HepG2 (cell line): ENCODE results near the gene C9orf78. TPM values are rescaled to one million over a fixed set of nuclear protein-coding genes. Genes with fewer than 3 reads are reported as not detected.

Source experiments
- BORCS8-MEF2B ChIP-seq: sonication (generic); formaldehyde crosslinking; IDR thresholded peaks from 2 replicates; pipeline ENCODE4 v1.8.0; 2022; ENCODE audit warnings: mild to moderate bottlenecking, missing genetic modification reagents
- BRCA1 ChIP-seq: sonication (generic); formaldehyde crosslinking; IDR thresholded peaks from 2 replicates; pipeline ENCODE4 v1.4.0; 2020; ENCODE audit warnings: missing genetic modification reagents
- DPF2 ChIP-seq: sonication (generic); formaldehyde crosslinking; IDR thresholded peaks from 2 replicates; pipeline ENCODE4 v1.4.0; 2020; ENCODE audit warnings: mild to moderate bottlenecking, low read depth, missing genetic modification reagents, borderline replicate concordance
- JARID2 ChIP-seq: sonication (generic); formaldehyde crosslinking; IDR thresholded peaks from 2 replicates; pipeline ENCODE4 v1.8.1; 2023; ENCODE audit warnings: missing genetic modification reagents, inconsistent platforms; ENCODE audit not compliant: insufficient replicate concordance
- MAZ ChIP-seq, 2 experiments: sonication (generic) in 1 of 2; formaldehyde crosslinking in 1 of 2; IDR thresholded peaks; 2 replicates each; pipeline versions ENCODE4 v1.5.0 to v1.6.1; 2012 to 2020; ENCODE audit warnings: low read depth in 2 of 2, mild to moderate bottlenecking in 2 of 2, borderline replicate concordance in 1 of 2, improper control_type of control experiment in 1 of 2, low read length in 1 of 2, missing genetic modification reagents in 1 of 2, moderate library complexity in 1 of 2
- MTA3 ChIP-seq: sonication (generic); formaldehyde crosslinking; IDR thresholded peaks from 2 replicates; pipeline ENCODE4 v1.4.0; 2020; ENCODE audit warnings: missing genetic modification reagents
- SMAD1 ChIP-seq: sonication (generic); formaldehyde crosslinking; IDR thresholded peaks from 2 replicates; pipeline ENCODE4 v1.4.0; 2020; ENCODE audit warnings: missing genetic modification reagents, low read depth, mild to moderate bottlenecking, borderline replicate concordance
- ZFX ChIP-seq: sonication (generic); formaldehyde crosslinking; IDR thresholded peaks from 2 replicates; pipeline ENCODE4 v1.4.0; 2020; ENCODE audit warnings: mild to moderate bottlenecking, low read depth, missing genetic modification reagents, moderate library complexity
- ZNF136 ChIP-seq: sonication (generic); formaldehyde crosslinking; IDR thresholded peaks from 2 replicates; pipeline ENCODE4 v1.8.1; 2022; ENCODE audit warnings: low read depth, mild to moderate bottlenecking, moderate library complexity, missing genetic modification reagents
- ZNF432 ChIP-seq: sonication (generic); formaldehyde crosslinking; IDR thresholded peaks from 2 replicates; pipeline ENCODE4 v1.5.0; 2020; ENCODE audit warnings: missing genetic modification reagents, mild to moderate bottlenecking, borderline replicate concordance
- ZNF496 ChIP-seq: sonication (generic); formaldehyde crosslinking; IDR thresholded peaks from 2 replicates; pipeline ENCODE4 v1.8.1; 2023; ENCODE audit warnings: mild to moderate bottlenecking, moderate library complexity, missing genetic modification reagents; ENCODE audit not compliant: insufficient replicate concordance
- ZNF547 ChIP-seq: sonication (generic); formaldehyde crosslinking; IDR thresholded peaks from 2 replicates; pipeline ENCODE4 v1.5.1; 2020; ENCODE audit warnings: mild to moderate bottlenecking, missing genetic modification reagents
- ZNF709 ChIP-seq: sonication (generic); formaldehyde crosslinking; IDR thresholded peaks from 2 replicates; pipeline ENCODE4 v1.5.0; 2020; ENCODE audit warnings: mild to moderate bottlenecking, missing genetic modification reagents
- ZNF782 ChIP-seq: sonication (generic); formaldehyde crosslinking; IDR thresholded peaks from 2 replicates; pipeline ENCODE4 v1.4.0; 2020; ENCODE audit warnings: missing genetic modification reagents, mild to moderate bottlenecking, borderline replicate concordance
- ZSCAN30 ChIP-seq: sonication (generic); formaldehyde crosslinking; IDR thresholded peaks from 2 replicates; pipeline ENCODE4 v1.5.0; 2020; ENCODE audit warnings: mild to moderate bottlenecking, missing genetic modification reagents
- ZSCAN31 ChIP-seq: sonication (generic); formaldehyde crosslinking; IDR thresholded peaks from 2 replicates; pipeline ENCODE4 v1.5.0; 2020; ENCODE audit warnings: low read depth, mild to moderate bottlenecking, missing genetic modification reagents
- polyA plus RNA-seq, 8 experiments: library from polyadenylated mRNA; depleted of rRNA in 3 of 8; stranded (reverse) in 7 of 8; unstranded in 1 of 8; fragments of >200 nt; fragmentation: Illumina TruSeq in 4 of 8; extraction: Trizol in 4 of 8; gene quantifications; 2 replicates each; pipeline versions ENCODE4 v1.2.1 to v1.2.3, GENCODE V29; 2011 to 2016; ENCODE audit warnings: low read depth in 4 of 8, missing spikeins in 1 of 8, mixed read lengths in 1 of 8; ENCODE audit not compliant: insufficient read depth in 1 of 8
- total RNA-seq, 5 experiments: library from RNA; depleted of rRNA; stranded (reverse); fragments of >200 nt; fragmentation: Illumina TruSeq; extraction: Trizol; gene quantifications; 2 replicates each; pipeline ENCODE4 v1.2.3, GENCODE V29; 2016; ENCODE audit warnings: low read depth in 1 of 5
- TF ChIP-seq, protein P1 (sequence below): sonication (generic); formaldehyde crosslinking; IDR thresholded peaks from 2 replicates; pipeline ENCODE4 v1.4.0; 2020; ENCODE audit warnings: missing genetic modification reagents, mild to moderate bottlenecking, borderline replicate concordance
- TF ChIP-seq, protein P2 (sequence below): sonication (generic); formaldehyde crosslinking; IDR thresholded peaks from 2 replicates; pipeline ENCODE4 v1.5.0; 2020; ENCODE audit warnings: missing genetic modification reagents, mild to moderate bottlenecking, borderline replicate concordance
- TF ChIP-seq, protein P3 (sequence below): fragments of 450-650 bp; IDR thresholded peaks from 2 replicates; pipeline ENCODE4 v1.6.1; 2017
- TF ChIP-seq, protein P4 (sequence below): sonication (generic); formaldehyde crosslinking; IDR thresholded peaks from 2 replicates; pipeline ENCODE4 v1.4.0; 2020; ENCODE audit warnings: missing genetic modification reagents
- TF ChIP-seq, protein P5 (sequence below): sonication (generic); formaldehyde crosslinking; IDR thresholded peaks from 2 replicates; pipeline ENCODE4 v1.8.0; 2023; ENCODE audit warnings: mild to moderate bottlenecking, missing genetic modification reagents

Gene C9orf78
- total and polyA plus RNA-seq, 2 of the 13 experiments (the other 11 are each of a cell fraction or from before 2014, with no cell fraction given) = 18.4 to 35.5 TPM

DNA sequence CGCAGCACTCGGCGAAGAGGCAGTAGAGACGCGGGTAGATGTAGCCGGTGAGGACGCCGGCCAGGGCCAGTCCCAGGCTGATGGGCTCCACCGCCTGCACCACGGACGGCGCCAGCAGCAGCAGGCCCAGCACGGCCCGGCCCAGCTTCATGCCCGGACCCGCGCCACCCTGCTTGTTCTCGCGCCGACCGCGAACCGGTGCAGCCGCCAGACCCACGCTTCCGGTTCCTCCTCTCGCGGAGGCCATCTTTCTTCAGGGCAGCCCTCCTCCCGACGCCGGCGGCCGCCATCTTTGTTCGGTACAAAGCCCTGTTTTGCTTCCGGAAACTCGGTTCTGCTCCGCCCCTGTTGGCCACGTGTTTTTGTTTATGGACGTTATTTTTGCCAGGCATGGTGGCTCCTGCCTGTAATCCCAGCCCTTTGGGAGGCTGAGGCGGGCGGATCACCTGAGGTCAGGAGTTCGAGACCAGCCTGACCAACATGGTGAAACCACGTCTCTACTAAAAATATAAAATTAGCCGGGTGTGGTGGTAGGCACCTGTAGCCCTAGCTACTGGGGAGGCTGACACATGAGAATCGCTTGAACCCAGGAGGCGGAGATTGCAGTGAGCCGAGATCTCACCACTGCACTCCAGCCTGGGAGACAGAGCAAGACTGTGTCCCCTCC is 11.0 kb downstream of the C9orf78 start, which contains the start of gene TOR1A (continued):
- TF ChIP-seq ZSCAN31 (CRISPR knock-in tag) (peak; percentile 92), ZNF709 (peak; percentile 86; the same call in 1 of the 2 replicates), ZNF547 (CRISPR knock-in tag) (no peak; the same call in 1 of the 2 replicates), ZSCAN30 (no peak), ZNF432 (CRISPR knock-in tag) (no peak), BRCA1 (CRISPR knock-in tag) (no peak; the same call in 1 of the 2 replicates), MTA3 (no peak), ZNF496 (CRISPR knock-in tag) (no peak), MAZ (IDR thresholded peaks at IDR 0.05; ENCODE audit: borderline replicate concordance, low read depth, low read length) (no peak), MAZ (CRISPR knock-in tag; IDR thresholded peaks at IDR 0.05; ENCODE audit: low read depth) (peak; percentile 74), ZFX (CRISPR knock-in tag) (peak; percentile 96), SMAD1 (CRISPR knock-in tag) (peak; percentile 45; the same call in 1 of the 2 replicates), ZNF782 (peak; percentile 70; the same call in 1 of the 2 replicates), ZNF136 (0 out of 2 replicates have a peak, but pooled peaks have one; percentile 38), JARID2 (peak; percentile 74), DPF2 (CRISPR knock-in tag) (no peak), BORCS8-MEF2B (CRISPR knock-in tag) (peak; percentile 89)
- TF ChIP-seq, protein P1, sequence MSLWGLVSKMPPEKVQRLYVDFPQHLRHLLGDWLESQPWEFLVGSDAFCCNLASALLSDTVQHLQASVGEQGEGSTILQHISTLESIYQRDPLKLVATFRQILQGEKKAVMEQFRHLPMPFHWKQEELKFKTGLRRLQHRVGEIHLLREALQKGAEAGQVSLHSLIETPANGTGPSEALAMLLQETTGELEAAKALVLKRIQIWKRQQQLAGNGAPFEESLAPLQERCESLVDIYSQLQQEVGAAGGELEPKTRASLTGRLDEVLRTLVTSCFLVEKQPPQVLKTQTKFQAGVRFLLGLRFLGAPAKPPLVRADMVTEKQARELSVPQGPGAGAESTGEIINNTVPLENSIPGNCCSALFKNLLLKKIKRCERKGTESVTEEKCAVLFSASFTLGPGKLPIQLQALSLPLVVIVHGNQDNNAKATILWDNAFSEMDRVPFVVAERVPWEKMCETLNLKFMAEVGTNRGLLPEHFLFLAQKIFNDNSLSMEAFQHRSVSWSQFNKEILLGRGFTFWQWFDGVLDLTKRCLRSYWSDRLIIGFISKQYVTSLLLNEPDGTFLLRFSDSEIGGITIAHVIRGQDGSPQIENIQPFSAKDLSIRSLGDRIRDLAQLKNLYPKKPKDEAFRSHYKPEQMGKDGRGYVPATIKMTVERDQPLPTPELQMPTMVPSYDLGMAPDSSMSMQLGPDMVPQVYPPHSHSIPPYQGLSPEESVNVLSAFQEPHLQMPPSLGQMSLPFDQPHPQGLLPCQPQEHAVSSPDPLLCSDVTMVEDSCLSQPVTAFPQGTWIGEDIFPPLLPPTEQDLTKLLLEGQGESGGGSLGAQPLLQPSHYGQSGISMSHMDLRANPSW (CRISPR knock-in tag) = no peak
- TF ChIP-seq, protein P2, sequence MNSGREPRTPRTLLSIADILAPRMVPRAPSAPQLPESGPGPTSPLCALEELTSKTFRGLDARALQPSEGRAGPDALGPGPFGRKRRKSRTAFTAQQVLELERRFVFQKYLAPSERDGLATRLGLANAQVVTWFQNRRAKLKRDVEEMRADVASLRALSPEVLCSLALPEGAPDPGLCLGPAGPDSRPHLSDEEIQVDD (CRISPR knock-in tag) = 0 out of 2 replicates have a peak, but pooled peaks have one; percentile 32
- TF ChIP-seq, protein P3, sequence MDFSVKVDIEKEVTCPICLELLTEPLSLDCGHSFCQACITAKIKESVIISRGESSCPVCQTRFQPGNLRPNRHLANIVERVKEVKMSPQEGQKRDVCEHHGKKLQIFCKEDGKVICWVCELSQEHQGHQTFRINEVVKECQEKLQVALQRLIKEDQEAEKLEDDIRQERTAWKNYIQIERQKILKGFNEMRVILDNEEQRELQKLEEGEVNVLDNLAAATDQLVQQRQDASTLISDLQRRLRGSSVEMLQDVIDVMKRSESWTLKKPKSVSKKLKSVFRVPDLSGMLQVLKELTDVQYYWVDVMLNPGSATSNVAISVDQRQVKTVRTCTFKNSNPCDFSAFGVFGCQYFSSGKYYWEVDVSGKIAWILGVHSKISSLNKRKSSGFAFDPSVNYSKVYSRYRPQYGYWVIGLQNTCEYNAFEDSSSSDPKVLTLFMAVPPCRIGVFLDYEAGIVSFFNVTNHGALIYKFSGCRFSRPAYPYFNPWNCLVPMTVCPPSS = no peak
- TF ChIP-seq, protein P4, sequence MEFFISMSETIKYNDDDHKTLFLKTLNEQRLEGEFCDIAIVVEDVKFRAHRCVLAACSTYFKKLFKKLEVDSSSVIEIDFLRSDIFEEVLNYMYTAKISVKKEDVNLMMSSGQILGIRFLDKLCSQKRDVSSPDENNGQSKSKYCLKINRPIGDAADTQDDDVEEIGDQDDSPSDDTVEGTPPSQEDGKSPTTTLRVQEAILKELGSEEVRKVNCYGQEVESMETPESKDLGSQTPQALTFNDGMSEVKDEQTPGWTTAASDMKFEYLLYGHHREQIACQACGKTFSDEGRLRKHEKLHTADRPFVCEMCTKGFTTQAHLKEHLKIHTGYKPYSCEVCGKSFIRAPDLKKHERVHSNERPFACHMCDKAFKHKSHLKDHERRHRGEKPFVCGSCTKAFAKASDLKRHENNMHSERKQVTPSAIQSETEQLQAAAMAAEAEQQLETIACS (CRISPR knock-in tag) = peak; percentile 37; the same call in 1 of the 2 replicates
- TF ChIP-seq, protein P5, sequence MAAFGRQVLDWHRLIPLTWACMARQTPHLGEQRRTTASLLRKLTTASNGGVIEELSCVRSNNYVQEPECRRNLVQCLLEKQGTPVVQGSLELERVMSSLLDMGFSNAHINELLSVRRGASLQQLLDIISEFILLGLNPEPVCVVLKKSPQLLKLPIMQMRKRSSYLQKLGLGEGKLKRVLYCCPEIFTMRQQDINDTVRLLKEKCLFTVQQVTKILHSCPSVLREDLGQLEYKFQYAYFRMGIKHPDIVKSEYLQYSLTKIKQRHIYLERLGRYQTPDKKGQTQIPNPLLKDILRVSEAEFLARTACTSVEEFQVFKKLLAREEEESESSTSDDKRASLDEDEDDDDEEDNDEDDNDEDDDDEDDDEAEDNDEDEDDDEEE (CRISPR knock-in tag) = peak; percentile 65; the same call in 1 of the 2 replicates
